HG03025 (cell line): ENCODE measurements around the gene DOCK4.
A peak's percentile ranks its signal among the peaks of the same experiment; 100 is the strongest.

Source experiments
- ATAC-seq: cut with Tn5 transposase; IDR thresholded peaks from one replicate; pipeline ENCODE4 v1.9.1; 2021; ENCODE audit warnings: mild to moderate bottlenecking, moderate library complexity; ENCODE audit not compliant: unreplicated experiment, low FRiP score

DOCK4 gene

DNA sequence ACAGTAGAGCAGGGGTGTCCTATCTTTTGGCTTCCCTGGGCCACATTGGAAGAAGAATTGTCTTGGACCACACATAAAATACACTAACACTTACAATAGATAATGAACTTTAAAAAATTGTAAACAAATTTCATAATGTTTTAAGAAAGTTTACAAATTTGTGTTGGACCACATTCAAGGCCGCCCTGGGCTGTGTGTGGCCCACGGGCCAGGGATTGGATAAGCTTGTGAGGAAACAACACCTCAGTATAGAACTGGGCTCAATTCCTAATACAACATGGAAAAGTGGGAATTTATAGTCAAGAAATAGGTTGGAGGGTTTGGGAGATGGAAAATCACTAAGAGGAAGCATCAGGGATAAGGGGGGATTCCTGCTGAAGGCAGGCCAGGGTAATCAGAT is 18.0 kb upstream of the DOCK4 start:
- ATAC-seq: no peak

- ATAC-seq: no peak
These were observed 17.1 kb upstream of the DOCK4 start for GRCh38 chr7:112223310-112223709.

DNA sequence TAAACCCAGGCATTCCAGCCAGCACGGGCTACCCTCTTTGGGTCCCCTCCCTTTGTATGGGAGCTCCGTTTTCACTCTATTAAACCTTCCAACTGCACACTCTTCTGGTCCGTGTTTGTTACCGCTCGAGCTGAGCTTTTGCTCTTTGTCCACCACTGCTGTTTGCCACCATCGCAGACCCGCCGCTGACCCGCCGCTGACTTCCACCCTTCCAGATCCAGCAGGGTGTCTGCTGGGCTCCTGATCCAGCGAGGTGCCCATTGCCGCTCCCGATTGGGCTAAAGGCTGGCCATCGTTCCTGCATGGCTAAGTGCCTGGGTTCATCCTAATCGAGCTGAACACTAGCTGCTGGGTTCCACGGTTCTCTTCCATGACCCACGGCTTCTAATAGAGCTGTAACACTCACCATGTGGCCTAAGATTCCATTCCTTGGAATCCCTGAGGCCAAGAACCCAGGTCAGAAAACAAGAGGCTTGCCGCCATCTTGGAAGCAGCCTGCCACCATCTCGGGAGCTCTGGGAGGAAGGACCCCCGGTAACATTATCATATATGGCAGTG is 14.8 kb upstream of the DOCK4 start:
- no peak for ATAC-seq

DNA sequence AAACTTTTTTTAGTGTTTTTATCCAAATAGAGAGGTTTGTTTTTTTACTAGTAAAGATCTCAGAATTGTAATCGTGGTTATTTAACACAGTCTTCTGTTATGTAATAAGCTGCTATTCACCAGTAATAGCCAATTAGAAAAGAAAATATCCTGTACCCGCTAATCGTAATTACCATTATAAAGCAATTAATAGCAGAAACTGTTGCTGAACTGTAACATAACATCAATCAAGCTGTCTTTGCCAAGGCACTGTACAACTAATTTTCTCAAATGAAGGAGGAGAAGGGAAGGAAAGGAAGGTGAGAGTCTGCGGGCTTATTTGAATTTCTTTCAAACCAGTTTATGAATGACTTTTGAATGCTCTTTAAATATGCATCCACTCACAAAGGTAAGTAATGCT is 9.6 kb upstream of the DOCK4 start:
- ATAC-seq: no peak

DNA sequence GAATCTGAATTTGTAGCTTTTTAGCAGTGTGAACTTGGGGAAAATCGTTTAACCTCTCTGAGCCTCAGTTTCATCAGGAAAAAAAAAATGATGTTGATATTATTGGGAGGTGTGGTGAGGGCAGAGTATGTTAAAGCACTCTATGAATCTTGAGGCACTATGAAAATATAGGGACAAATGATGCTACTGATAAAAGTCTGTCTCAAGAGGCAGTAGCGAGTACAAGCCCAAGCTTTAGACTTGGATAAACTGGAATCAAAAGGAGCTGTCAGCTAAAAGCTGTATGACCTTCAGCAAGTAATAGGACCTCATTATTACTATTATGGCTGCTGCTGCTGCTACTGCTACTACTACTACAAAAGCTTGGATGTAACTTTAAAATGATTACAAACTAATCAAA is 8.7 kb upstream of the DOCK4 start:
- ATAC-seq: no peak

DNA sequence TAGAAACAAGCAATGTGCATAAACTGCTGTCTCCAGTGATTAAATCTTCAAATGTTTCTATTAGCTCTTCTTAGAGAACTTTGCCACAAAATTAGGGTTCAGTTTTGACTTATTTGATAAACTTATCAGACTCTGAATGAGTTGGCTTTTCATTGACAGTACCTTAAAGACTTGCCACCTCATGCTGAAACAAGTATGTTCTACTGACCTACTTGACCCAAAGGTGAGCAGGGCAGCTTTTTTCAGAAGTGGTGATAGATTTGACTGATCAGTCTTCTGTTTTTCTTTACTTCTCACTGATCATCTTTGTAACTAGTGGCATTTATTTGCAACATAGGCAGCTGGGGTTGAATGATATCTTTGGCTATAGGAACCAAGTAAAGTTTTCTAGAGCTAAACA is 8.1 kb upstream of the DOCK4 start:
- no peak for ATAC-seq

GRCh38 chr7:112213735-112214134 is 7.5 kb upstream of the DOCK4 start:
- no peak for ATAC-seq

DNA sequence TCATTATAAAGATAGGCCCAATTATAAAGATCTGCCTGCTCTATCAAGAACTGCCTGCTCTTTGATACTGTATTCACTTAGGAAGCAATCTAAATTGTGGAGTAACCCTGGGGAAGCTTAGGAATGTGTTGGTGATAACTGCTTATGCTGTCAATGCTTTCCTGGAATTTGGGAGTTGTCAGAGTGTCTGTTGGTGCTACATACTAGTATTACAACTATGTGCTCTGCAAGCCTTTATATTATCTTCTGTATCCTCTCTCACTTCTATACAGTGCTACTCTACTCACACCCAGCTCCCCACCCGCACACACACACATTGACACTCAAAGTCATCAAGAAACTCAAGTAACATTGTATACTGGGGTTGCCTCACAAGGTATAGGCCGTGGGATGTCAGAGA is 6.4 kb upstream of the DOCK4 start:
- ATAC-seq: no peak

DNA sequence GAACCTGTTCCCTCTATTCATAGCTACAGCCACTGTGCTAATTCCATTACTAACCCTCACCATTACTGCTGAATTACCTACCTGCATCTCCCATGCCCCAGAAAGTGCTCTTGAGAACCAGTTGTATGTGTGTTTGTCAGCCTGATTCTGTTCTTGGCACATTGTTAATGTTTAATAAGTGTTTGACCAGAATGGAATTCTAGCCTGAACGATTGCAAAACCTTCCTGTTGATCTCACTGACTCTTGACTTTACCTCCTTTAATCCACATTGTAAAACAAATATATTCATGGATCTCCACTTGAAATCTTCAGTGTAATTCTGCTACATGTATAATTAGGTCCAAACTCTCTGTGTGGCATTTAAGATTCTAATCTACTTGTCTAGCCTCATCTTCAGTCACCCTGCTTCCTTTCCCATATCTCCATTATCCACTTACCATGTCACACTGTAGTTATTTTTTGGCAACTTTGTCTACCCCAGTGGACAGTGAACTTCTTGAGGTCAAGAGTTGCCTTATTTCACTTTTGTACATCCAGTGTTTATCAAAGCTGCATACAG is 5.2 kb upstream of the DOCK4 start:
- no peak for ATAC-seq

GRCh38 chr7:112207765-112208164 is 1.6 kb upstream of the DOCK4 start:
- no peak for ATAC-seq

DNA sequence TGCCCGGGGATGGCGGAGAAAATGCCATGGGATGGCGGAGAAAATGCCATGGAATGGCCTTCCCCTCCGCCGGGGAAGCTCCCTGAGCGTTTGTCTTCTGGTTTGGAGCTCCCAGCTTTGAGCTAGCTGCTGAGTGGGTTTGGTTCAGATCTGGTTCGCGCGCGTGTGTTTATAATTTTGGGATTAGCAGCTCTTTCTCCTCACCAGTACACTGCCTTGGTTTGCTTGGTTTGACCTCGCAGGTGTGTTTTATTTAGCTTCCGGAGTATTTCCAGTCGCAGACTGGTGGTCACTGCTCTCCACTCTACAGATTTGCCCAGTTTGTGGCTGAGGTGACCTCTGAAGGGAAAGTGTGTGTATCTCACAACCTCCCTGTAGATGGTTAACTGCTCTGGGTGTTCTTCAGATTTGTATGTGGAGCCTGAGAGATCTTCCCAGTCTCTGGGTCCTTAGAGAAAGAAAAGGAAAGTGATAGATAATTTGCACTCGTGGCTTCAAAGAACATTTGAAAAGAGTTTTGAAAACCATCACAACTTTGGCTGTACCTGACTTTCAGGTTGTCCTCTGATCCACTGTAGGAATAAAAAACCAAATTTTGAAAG is 893 bp upstream of the DOCK4 start:
- no peak for ATAC-seq

- peak; percentile 13 for ATAC-seq
These were observed 609 bp downstream of the DOCK4 start for GRCh38 chr7:112205343-112206237.

- no peak for ATAC-seq
These were observed 1.5 kb downstream of the DOCK4 start for GRCh38 chr7:112204499-112205342.

GRCh38 chr7:112203365-112203739 is 2.8 kb downstream of the DOCK4 start:
- ATAC-seq: no peak

DNA sequence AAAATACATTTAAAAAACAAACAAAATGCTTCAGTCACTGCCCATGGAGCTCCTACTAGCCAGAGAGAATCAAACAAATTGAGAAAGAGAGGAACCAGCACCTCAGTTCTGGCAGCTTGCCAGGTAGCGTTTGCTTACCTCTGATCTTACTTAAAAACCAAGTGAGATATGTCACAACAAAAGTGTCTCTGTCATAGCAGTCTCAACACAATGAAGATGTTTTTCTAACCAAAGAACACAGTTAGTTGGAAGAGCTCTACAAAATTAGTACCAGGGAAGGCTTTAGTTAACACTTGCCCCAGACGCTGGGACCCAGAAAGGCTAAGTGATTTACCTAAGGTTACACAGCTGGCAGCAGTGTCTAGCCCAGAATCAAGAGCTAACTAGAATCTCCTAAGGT is 3.4 kb downstream of the DOCK4 start:
- no peak for ATAC-seq

DNA sequence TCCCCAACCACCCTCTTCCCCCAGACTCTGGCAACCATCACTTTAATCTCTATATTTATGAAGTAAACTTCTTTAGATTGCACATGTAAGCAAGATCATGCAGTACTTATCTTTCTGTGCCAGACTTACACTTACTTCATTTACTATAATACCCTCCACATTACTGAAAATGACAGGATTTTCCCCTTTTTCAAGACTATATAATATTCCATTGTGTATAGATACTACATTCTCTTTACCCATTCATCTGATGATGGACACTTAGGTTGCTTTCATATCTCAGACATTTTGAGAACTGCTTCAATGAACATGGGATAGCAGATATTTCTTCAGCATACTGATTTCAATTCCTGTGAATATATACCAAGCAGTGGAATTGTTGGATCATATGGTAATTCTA is 4.4 kb downstream of the DOCK4 start:
- ATAC-seq: no peak

- no peak for ATAC-seq
These were observed 4.8 kb downstream of the DOCK4 start for GRCh38 chr7:112201411-112201810.

DNA sequence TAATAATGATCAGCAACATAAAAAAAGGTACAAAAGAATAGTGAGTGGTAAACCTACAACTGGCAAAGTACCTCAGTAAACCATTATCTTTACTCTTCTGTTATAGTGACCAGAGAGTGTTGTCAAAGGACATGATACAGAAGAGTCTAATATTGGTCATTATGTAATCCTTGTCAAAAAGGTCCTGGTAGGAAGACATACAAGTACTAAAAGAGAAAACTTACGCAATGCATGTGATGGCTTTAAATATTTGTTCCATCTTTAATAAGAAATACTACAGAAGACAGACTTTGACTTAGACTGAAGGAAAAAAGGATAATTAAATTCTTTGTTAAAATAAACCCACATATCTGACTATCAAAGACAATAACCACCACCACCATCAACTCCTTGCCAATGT is 6.5 kb downstream of the DOCK4 start:
- no peak for ATAC-seq

DNA sequence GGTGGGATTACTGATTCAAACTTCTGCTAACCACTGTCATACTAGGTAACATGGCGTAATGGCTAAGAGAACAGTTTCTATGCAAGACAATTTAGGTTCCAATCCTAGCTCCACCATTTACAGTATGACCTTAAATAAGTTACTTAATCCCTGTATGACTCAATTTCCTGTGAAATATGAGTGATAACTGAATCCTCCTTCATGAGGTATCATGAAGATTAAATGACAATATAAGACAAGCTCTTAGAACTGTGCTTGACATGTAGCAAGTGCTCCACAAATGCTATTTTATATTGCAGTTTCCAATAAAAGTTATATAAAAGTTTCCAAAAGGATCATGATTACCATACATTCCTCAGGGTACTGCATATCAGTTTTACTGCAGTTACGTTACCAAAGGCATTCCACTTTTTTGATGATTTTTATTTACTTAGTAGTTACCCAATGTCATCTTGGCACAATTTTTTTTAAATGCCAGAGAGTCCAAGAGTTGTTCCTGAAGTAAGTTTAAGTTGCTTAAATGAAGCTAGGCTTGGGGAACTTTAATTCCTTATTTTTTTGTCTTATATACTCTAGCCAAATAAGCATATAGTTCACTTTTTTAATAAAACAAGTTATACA is 7.1 kb downstream of the DOCK4 start:
- no peak for ATAC-seq

DNA sequence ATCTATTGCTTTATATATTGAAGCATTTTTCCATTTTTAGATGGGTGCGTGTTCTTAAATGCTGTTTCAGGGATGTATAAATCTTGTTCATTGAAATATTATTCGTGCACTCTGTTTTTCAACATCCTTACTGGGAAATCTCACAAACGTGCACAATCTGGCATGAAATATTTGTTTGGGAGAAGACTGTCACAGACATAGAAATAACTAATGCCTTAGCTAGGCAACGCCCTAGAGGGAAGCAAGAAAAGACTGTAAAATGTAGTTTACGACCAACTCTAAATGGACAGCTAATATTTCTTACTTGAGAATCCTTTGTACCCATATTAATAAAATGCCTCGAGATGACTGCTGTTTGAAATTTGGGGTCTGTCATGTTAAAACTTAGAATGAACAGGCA is 8.9 kb downstream of the DOCK4 start:
- ATAC-seq: no peak
